Heart left ventricle (tissue), 16 donors: ENCODE measurements around the gene ITM2C. TPM values are rescaled to one million over a fixed set of nuclear protein-coding genes. Genes with fewer than 3 reads are reported as not detected.
A peak's percentile ranks its signal among the peaks of the same experiment; 100 is the strongest.

ENCODE experiments used
- ATAC-seq, 4 donors: fragments of 200-7000 bp; cut with Tn5 transposase; one replicate each; pipeline ENCODE4 v1.9.1; 2020 to 2022; ENCODE audit warnings: moderate library complexity in 4 of 4, mild to moderate bottlenecking in 3 of 4, moderate number of reproducible peaks in 1 of 4
- DNase-seq, 5 donors: peaks; one replicate each; pipeline ENCODE4 v3.0.0-alpha.2; 2020
- H3K27ac ChIP-seq, 12 donors: fragments of 200-600 bp; sonication (generic) in 4 of 12; one replicate each; pipeline versions ENCODE4 v1.5.0 to v1.8.0; 2016 to 2022; ENCODE audit warnings: mild to moderate bottlenecking in 2 of 12
- H3K27me3 ChIP-seq, 9 donors: fragments of 200-600 bp; sonication (generic) in 2 of 9; one replicate each; pipeline versions ENCODE4 v1.5.1 to v1.8.0; 2016 to 2022; ENCODE audit warnings: mild to moderate bottlenecking in 3 of 9
- H3K36me3 ChIP-seq, 9 donors: fragments of 200-600 bp; sonication (generic) in 2 of 9; one replicate each; pipeline versions ENCODE4 v1.5.0 to v1.8.0; 2018 to 2022; ENCODE audit warnings: mild to moderate bottlenecking in 2 of 9
- H3K4me1 ChIP-seq, 12 donors: fragments of 200-600 bp; sonication (generic) in 4 of 12; one replicate each; pipeline versions ENCODE4 v1.5.0 to v1.8.0; 2016 to 2022; ENCODE audit warnings: mild to moderate bottlenecking in 3 of 12
- H3K4me3 ChIP-seq, 12 donors: fragments of 200-600 bp; sonication (generic) in 4 of 12; one replicate each; pipeline versions ENCODE4 v1.5.0 to v1.8.0; 2017 to 2022; ENCODE audit warnings: mild to moderate bottlenecking in 9 of 12, moderate library complexity in 4 of 12
- H3K9me3 ChIP-seq, 12 donors: fragments of 200-600 bp; sonication (generic) in 4 of 12; one replicate each; pipeline versions ENCODE4 v1.5.0 to v1.8.0; 2016 to 2022; ENCODE audit warnings: mild to moderate bottlenecking in 1 of 12
- CTCF ChIP-seq, 12 donors: fragments of 200-600 bp; sonication (generic) in 4 of 12; IDR thresholded peaks; one replicate each; pipeline versions ENCODE4 v1.5.0 to v1.8.0; 2018 to 2022; ENCODE audit warnings: antibody characterized with exemption in 12 of 12, mild to moderate bottlenecking in 5 of 12
- POLR2A ChIP-seq, 2 donors: fragments of 450-650 bp; IDR thresholded peaks; one replicate each; pipeline ENCODE4 v1.6.1; 2017; ENCODE audit warnings: antibody characterized with exemption in 2 of 2, mild to moderate bottlenecking in 2 of 2, moderate library complexity in 2 of 2
- WGBS, 4 donors: extraction: QIAGEN DNeasy Blood & Tissue Kit in 2 of 4; methylation state at CpG; one replicate each; pipeline versions ENCODE4 v1.1.5 to v1.1.7; 2013 to 2018; 5-methylcytosine and 5-hydroxymethylcytosine counted together
- intact Hi-C, 10 donors: fragments of 100-400 bp; cut with DNase I; formaldehyde crosslinking; loops; one replicate each; pipeline versions ENCODE4 v1.11.1 to v1.14.2; 2022
- polyA plus RNA-seq, 2 donors: library from polyadenylated mRNA; stranded (reverse); fragments of 200-250 nt; gene quantifications; one replicate each; pipeline ENCODE4 v1.2.3, GENCODE V29; 2013
- total RNA-seq, 9 donors: library from RNA; depleted of rRNA in 2 of 9; stranded (reverse); fragments of >200 nt in 2 of 9; fragmentation: NEBNext Ultra II Directional in 3 of 9; extraction: Animal tissue kit (Norgen Biotek cat#: 25700) in 3 of 9; gene quantifications; one replicate each; pipeline versions ENCODE4 v1.1.0 to v1.2.4, GENCODE V29; 2016 to 2023
- donor health status: ischemic (EF 13 %, LVEDD 7.1; RV severe dilation, severe dysfunction).
- donor health status: healthy with polysubstance abuse.
- donor health status: DM: no; HTN: yes; CAD: no.
- donor health status: DM: no; HTN: no; CAD: no.
- donor health status: ischemic (EF 25% LVEDD 6.9; RV normal size, moderate dysfunction).
- donor health status: ischemic (EF 25% LVEDD 5.7; RV mildly dilated, moderate dysfunction).
- donor health status: healthy.
- donor health status: DM: yes; HTN: yes; CAD: no.
- donor health status: ischemic (EF 35%, LVEDD 5.7; RV mildly dilated, moderate dysfunction).
- donor health status: nonischemic (EF 11% LVEDD 7.7; RV severe dilation, severe dysfunction).
- donor health status: DM: yes; HTN: yes; CAD: no.
- donor health status: PGD.
- donor health status: ischemic (EF 29% LVEDD 5.4; RV normal size, mild dysfunction).
- donor health status: nonischemic (EF 23%, LVEDD 6.1; RV moderate dilation, normal function).

The ITM2C gene
- total and polyA plus RNA-seq, 11 donors = 19.7 to 36.6 (median 26.0) TPM

- Histone ChIP-seq H3K36me3 (no peaks in the 10 kb centered on the region), H3K27me3 (peaks cover 0 to 12% (median 0%) of the 10 kb centered on the region in 9 donors), H3K4me3 (no peak overlapping the region), H3K4me1 (peaks cover 0 to 8% (median 0%) of the 10 kb centered on the region in 12 donors), H3K9me3 (no peaks in the 10 kb centered on the region), H3K27ac (no peak overlapping the region)
- WGBS, 4 donors = 82 to 93% (median 86%) methylated on average over 19 of the region's 19 CpGs
- DNase-seq = peak in 1 of 5 donors; percentile 43
- TF ChIP-seq POLR2A (IDR thresholded peaks at IDR 0.05) (no peak), CTCF (IDR thresholded peaks at IDR 0.05) (no peak)
- intact Hi-C loops = no loop called here
- ATAC-seq = no peak
Measured at GRCh38 chr2:230896346-230897115, 31.8 kb downstream of the ITM2C start.

GRCh38 chr2:230898016-230898712 is 33.4 kb downstream of the ITM2C start:
- no peaks in the 10 kb centered on the region for H3K9me3 ChIP-seq
- peaks cover 0 to 8% (median 0%) of the 10 kb centered on the region in 12 donors for H3K4me1 ChIP-seq
- ATAC-seq (no peak), DNase-seq (peak in 1 of 5 donors; percentile 46)
- no peak overlapping the region for H3K4me3 ChIP-seq
- TF ChIP-seq POLR2A (IDR thresholded peaks at IDR 0.05) = no peak
- no peak for TF ChIP-seq CTCF (IDR thresholded peaks at IDR 0.05)
- peaks cover 0 to 12% (median 0%) of the 10 kb centered on the region in 9 donors for H3K27me3 ChIP-seq
- H3K27ac ChIP-seq = peak overlapping the region in 1 of 12 donors; percentile 48
- no peaks in the 10 kb centered on the region for H3K36me3 ChIP-seq
- intact Hi-C loops = no loop called here
- 91 to 94% (median 93%) methylated on average over 13 of the region's 13 CpGs for WGBS, 4 donors

GRCh38 chr2:230898713-230899091 is 34.0 kb downstream of the ITM2C start:
- ATAC-seq (no peak), DNase-seq (peak in 1 of 5 donors; percentile 38)
- Histone ChIP-seq H3K9me3 (no peaks in the 10 kb centered on the region), H3K27ac (peak overlapping the region in 2 of 12 donors; percentile 37 to 48), H3K36me3 (no peaks in the 10 kb centered on the region), H3K4me1 (peaks cover 0 to 8% (median 0%) of the 10 kb centered on the region in 12 donors), H3K27me3 (peaks cover 0 to 12% (median 0%) of the 10 kb centered on the region in 9 donors), H3K4me3 (no peak overlapping the region)
- intact Hi-C loops = no loop called here
- 53 to 68% (median 61%) methylated on average over 6 to 8 of the region's 8 CpGs for WGBS, 4 donors
- TF ChIP-seq CTCF (IDR thresholded peaks at IDR 0.05) = no peak
- no peak for TF ChIP-seq POLR2A (IDR thresholded peaks at IDR 0.05)

GRCh38 chr2:230899287-230899686 is 34.5 kb downstream of the ITM2C start:
- peaks cover 0 to 8% (median 0%) of the 10 kb centered on the region in 12 donors for H3K4me1 ChIP-seq
- ATAC-seq = no peak
- TF ChIP-seq POLR2A (IDR thresholded peaks at IDR 0.05) (no peak), CTCF (IDR thresholded peaks at IDR 0.05) (no peak)
- H3K36me3 ChIP-seq = no peaks in the 10 kb centered on the region
- no peak overlapping the region for H3K4me3 ChIP-seq
- H3K27me3 ChIP-seq = peaks cover 0 to 12% (median 0%) of the 10 kb centered on the region in 9 donors
- peak in 1 of 5 donors; percentile 4 for DNase-seq
- intact Hi-C loops = no loop called here
- 22 to 62% (median 51%) methylated on average over 5 of the region's 5 CpGs for WGBS, 4 donors
- H3K27ac ChIP-seq = peak overlapping the region in 2 of 12 donors; percentile 37 to 48
- no peaks in the 10 kb centered on the region for H3K9me3 ChIP-seq
